ENCODE measurements around the gene FAM236C.
"Not testable (repeated sequence)": the region's sequence is repeated elsewhere in the genome, so short reads cannot be mapped to it uniquely, and the experiment has no call there.

The FAM236C gene

DNA sequence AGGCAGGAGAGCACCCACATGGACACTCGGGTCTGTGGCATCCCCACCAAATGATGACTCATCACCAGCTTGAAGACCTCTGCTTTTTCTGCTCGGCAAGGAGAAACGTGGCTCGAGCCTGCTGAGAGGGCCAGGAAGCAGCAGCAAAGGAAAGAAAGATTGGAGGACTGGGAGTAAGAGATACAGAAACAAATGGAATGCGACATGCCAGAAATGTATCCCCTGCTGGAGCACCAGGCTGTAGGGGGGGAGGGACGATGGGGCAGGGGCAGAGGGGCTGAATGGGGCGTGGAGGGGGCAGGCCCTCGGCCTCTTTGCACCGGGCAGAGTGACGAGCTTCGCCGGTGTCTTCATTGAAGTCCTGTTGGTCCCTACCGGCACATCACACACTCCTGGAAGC is at the start of gene FAM236C:
Gene FAM236C (plus strand): TSS at position 301 of the 400 bp plus-strand sequence. CDS start 100 bp downstream, outside the sequence.
- DNase-seq = not testable (repeated sequence)

DNA sequence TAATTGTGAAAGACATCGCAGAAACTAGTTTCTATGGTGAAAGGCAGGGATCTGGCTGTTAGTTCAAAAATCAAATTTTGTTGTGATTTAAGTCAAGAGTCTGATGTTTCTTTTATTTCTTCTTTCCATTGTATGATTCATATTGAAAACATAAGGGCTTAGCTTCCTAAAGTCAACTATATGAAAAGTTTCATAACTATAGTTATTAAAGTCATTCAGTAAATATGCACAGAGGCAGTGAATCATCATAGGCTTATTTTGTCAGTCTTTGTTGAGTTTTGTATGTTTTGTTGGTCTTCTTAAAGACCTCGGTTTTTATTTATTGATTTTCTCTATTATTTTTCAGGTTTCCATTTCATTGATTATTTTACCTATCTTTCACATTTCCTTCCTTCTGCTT is 29.5 kb upstream of the FAM236C start:
- DNase-seq = not testable (repeated sequence)

DNA sequence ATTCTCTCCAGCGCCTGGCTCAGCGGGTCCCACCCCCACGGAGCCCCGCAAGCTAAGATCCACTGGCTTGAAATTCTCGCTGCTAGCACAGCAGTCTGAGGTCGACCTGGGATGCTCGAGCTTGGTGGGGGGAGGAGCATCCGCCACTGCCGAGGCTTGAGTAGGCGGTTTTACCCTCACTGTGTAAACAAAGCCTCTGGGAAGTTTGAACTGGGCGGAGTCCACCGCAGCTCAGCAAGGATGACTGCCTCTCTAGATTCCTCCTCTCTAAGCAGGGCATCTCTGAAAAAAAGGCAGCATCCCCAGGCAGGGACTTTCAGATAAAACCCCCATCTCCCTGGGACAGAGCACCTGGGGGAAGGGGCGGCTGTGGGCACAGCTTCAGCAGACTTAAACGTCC is 22.7 kb upstream of the FAM236C start:
- not testable (repeated sequence) for DNase-seq

DNA sequence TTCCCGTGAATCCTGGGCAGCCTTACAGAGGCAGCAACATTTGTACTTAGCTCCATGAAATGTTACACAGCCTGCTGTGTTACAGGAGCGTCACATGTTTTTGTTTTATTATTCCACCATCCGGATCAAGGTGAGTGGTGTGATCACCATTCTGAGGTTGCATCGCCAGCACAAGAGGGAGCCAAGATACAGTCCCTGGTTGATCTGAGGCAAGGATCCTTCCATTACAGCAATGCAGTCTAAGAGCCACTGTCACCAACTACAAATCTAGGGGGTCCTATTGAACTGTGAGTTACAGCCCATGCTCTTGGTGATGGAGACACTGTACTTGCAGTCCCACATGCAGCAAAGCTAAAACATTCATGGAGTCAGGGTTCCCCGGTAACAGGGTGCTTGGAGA is 3.7 kb downstream of the FAM236C start:
- DNase-seq = not testable (repeated sequence)

DNA sequence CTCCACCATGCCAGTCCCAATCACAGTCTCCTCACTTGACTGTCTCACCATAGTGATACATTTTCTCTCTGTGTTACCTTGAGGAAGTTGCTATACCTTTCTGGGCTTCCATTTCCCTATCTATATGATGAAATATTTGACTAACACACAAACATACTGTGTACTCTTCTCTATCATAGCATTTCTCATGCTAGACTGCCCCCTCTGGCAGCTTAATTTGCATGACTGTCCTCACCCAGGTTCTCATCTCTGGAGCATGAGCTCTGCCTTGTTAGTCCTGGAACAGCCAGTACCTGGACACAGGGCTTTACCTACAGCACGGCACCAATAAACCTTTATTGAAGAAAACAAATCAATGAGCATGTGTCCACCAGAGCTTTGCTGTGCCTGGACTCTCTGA is 19.9 kb downstream of the FAM236C start:
- DNase-seq = not testable (repeated sequence)

DNA sequence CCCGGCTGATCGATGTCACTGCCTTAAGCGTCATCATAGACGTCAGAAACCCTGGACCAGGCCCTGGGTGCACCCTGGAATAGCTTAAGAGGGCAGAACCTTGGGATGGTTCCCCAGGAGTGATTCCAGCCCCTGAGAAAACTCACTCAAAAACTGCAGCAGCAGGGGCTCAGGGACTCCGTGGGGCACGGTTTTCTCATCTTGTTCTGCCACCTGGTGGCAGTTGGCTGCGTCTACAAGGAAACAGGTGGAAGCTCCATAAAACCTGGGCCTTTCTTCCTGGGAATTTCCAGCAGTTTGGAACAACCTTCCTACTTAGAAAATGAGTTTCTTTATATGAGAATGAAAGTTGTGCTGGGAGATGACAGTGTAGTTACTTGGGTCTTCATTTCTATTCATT is 24.0 kb downstream of the FAM236C start:
- DNase-seq = not testable (repeated sequence)

DNA sequence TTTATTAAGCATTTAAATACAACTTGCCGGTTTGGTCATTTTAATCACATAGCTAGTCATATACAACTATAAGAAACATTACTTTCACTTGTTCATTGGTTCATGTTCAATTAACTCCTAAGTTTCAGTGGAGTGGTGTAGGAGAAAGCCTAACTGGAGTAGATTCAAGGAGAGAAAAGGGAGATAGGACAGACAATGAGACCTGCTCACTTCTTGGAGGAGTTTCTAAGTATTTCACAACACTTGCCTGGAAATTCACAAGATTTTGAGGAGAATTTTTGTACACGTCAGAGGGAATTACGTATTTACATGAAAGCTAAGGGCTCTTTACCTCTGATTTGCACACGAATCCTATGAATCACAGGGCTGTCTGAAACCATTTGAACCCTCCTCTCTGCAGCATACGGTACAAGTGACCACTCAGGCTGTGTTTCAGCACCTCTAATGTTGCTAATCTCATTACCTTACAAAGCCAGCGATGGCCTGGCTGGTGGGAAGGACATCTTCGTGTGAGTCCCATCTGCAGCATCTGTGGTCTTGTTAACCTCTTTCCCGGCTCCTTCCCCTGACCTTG is 24.6 kb downstream of the FAM236C start:
- DNase-seq = not testable (repeated sequence)

DNA sequence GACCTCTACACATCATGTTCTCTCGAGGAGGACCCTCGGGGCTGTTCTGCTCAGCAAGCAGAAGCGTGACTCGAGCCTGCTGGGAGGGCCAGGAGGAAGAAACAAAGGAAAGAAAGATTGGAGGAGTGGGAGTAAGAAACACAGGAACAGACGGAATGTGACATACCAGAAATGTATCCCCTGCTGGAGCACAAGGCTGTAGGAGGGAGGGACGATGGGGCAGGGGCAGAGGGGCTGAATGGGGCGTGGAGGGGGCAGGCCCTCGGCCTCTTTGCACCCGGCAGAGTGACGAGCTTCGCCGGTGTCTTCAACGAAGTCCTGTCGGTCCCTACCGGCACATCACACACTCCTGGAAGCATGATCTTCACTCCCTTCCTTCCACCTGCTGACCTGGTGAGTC is 25.5 kb downstream of the FAM236C start, which contains the start of gene FAM236A:
Gene FAM236A (plus strand): TSS at position 301 of the 400 bp plus-strand sequence. CDS start 57 bp downstream, at position 358.
- DNase-seq = not testable (repeated sequence)

DNA sequence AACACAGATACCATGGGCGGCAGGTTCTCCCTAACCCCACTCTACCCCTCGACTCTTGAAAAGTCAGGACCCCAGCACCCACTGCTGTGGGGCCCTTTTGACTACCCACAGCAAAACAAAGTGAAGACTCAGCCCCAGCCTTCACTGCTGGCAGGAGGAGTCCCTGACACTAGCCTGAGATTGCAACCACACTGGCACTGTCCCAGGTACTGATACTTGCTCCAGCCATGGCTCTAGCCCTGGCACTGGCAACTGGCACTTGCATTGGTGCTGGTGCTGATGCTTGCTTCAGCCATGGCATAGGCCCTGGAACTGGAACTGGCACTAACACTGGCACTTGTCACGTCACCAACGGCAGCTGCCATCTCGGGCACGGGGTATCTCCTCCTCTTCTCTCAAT is 29.9 kb downstream of the FAM236C start:
- DNase-seq = not testable (repeated sequence)

DNA sequence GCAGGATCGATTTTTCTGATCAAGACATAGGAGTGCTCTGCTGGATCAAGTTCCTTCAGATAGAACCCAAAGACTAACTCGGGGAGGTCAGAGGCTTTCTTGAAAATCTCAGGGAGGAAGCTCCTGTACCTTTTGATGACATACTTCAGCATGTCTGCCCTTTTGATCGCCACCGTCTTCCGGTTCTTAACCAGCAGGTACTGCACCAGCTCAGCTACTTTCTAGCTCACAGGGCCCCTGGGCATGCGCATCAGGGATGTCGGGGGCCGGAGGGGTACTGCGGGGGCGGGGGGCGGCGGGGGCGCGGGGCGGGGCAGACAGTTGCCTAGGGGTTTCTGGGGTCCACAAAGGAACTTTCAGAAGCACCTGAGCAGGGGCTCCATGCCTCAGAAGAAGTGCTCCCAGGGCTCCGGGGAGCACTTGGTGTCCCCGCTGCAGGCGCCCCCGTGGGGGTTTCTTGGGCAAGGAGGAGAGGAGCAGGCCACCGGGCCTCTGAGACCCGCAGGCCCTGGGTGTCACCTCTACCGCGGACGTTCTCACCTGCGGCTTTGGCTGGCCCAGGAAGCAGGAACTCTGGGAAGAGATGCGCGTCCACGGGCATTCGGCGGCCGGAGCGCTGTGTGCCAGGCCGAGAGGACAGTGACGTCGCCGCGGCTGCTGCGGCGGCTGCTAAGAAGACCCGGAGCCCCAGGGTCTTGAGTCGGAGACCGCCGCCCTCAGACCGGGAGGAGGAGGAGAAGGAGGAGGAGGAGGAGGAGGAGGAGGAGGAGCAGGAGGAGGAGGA is 30.8 kb downstream of the FAM236C start:
- not testable (repeated sequence) for DNase-seq

DNA sequence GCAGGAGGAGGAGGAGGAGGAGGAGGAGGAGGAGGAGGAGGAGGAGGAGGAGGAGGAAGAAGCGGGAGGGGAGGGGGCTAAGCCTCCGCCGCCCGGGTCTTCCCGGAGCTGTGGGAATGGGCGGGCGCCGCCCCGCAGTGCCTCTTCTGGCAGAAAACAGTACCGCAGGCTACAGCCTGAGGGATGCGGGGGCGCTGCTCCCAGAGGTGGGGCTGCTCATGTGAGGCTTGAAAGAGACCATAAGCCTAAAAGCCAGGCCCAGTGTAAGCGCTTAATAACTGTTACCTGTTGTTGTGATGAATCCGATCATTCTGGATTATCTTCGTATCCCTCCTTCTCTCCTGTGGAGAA is 31.4 kb downstream of the FAM236C start, which contains the start of gene DMRTC1:
Gene DMRTC1 (minus strand): TSS at position 19 of the 351 bp plus-strand sequence. CDS start 68,143 bp downstream, outside the sequence.
- DNase-seq = not testable (repeated sequence)

DNA sequence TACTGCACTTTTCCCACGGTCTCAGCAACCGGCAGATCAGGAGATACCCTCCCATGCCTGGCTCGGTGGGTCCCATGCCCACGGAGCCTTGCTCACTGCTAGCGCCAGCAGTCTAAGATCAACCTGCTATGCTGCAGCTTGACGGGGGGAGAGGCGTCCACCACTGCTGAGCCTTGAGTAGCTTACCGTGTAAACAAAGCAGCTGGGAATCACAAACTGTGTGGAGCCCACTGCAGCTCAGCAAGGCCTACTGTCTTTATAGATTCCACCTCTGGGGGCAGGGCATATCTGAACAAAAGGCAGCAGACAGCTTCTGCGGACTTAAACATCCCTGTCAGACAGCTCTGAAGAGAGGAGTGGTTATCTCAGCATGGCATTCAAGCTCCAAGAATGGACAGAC is 47.6 kb downstream of the FAM236C start:
- not testable (repeated sequence) for DNase-seq

All from activated T-cell treated with anti-CD3 and anti-CD28 coated beads, Interleukin-2, amount 50 U/mL, for 1 hour (primary cell).